GM12801 (cell line): ENCODE measurements around the gene TCF7L2.

Experiments
- CTCF ChIP-seq: IDR thresholded peaks from one replicate; pipeline ENCODE4 v1.5.1; 2011; ENCODE audit warnings: control low read depth; ENCODE audit not compliant: insufficient read length; ENCODE audit errors: extremely low read depth

TCF7L2 gene

GRCh38 chr10:112980937-112981336 is 30.9 kb downstream of the TCF7L2 start:
- no peak for TF ChIP-seq CTCF

- TF ChIP-seq CTCF: no peak
Observed at GRCh38 chr10:112981553-112981952, 31.5 kb downstream of the TCF7L2 start.

- no peak for TF ChIP-seq CTCF
Observed at GRCh38 chr10:112983444-112984056, 33.5 kb downstream of the TCF7L2 start.

- TF ChIP-seq CTCF: no peak
Observed at GRCh38 chr10:112984756-112985155, 34.7 kb downstream of the TCF7L2 start.

GRCh38 chr10:112985690-112986543 is 35.9 kb downstream of the TCF7L2 start:
- TF ChIP-seq CTCF: no peak

- TF ChIP-seq CTCF: no peak
Observed at GRCh38 chr10:112986544-112987190, 36.6 kb downstream of the TCF7L2 start.

GRCh38 chr10:112988839-112989406 is 38.9 kb downstream of the TCF7L2 start:
- no peak for TF ChIP-seq CTCF
